OCI-LY3 (cell line): ENCODE data around the gene ARHGAP6.

Experiments
- EZH2phosphoT487 ChIP-seq: fragments of 200-600 bp; shearing (Covaris generic); IDR thresholded peaks from 2 replicates; pipeline ENCODE4 v1.6.1; 2018; ENCODE audit warnings: antibody characterized with exemption, mixed run types, low read depth
- TF ChIP-seq, protein P1 (sequence below): fragments of 200-600, 300-600 bp; sonication (generic); IDR thresholded peaks from 2 replicates; pipeline ENCODE4 v1.5.1; 2014; ENCODE audit warnings: antibody characterized with exemption, low read length, low read depth

GRCh38 chrX:11478911-11479310 lies 186.8 kb downstream of the ARHGAP6 start:
- TF ChIP-seq, protein P1, sequence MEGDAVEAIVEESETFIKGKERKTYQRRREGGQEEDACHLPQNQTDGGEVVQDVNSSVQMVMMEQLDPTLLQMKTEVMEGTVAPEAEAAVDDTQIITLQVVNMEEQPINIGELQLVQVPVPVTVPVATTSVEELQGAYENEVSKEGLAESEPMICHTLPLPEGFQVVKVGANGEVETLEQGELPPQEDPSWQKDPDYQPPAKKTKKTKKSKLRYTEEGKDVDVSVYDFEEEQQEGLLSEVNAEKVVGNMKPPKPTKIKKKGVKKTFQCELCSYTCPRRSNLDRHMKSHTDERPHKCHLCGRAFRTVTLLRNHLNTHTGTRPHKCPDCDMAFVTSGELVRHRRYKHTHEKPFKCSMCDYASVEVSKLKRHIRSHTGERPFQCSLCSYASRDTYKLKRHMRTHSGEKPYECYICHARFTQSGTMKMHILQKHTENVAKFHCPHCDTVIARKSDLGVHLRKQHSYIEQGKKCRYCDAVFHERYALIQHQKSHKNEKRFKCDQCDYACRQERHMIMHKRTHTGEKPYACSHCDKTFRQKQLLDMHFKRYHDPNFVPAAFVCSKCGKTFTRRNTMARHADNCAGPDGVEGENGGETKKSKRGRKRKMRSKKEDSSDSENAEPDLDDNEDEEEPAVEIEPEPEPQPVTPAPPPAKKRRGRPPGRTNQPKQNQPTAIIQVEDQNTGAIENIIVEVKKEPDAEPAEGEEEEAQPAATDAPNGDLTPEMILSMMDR, result no peak
- TF ChIP-seq EZH2phosphoT487, result no peak
